ENCODE measurements around the gene FAM222B. TPM values are rescaled to one million over a fixed set of nuclear protein-coding genes. Genes with fewer than 3 reads are reported as not detected.

FAM222B gene
- total RNA-seq, 1 experiment from 2014 or later: 39.5 TPM

- Histone ChIP-seq H3K4me1 (no peaks in the 10 kb centered on the region), H3K27me3 (replicated peaks; ENCODE audit: control insufficient read depth, insufficient read depth, low read length) (no peaks in the 10 kb centered on the region), H3K9me3 (no peaks in the 10 kb centered on the region), H3K4me3 (ENCODE audit: low read depth, low read length) (no peak overlapping the region), H3K36me3 (ENCODE audit: control insufficient read depth, insufficient read depth, low read length) (no peaks in the 10 kb centered on the region)
- Mint-ChIP-seq H3K9me3 (ENCODE audit: unreplicated experiment) (no peaks in the 10 kb centered on the region), H3K27ac (ENCODE audit: unreplicated experiment) (peak overlapping the region; percentile 96), H3K4me3 (ENCODE audit: unreplicated experiment) (no peak overlapping the region), H3K36me3 (ENCODE audit: insufficient read depth, unreplicated experiment) (peaks cover 49% of the 10 kb centered on the region), H3K27me3 (ENCODE audit: insufficient read depth, unreplicated experiment) (no peaks in the 10 kb centered on the region), H3K4me1 (ENCODE audit: low read depth, unreplicated experiment) (peaks cover 20% of the 10 kb centered on the region)
- ChIA-PET POLR2A (interaction anchor here (5.2 kb wide), 1 partner anchor 15 kb away, joined by 165 read pairs; the partner anchor contains the start of gene TRAF4), CTCF (interaction anchor here (0.6 to 2.6 kb wide), 3 partner anchors 10 to 888 kb away, joined by 3 to 23 read pairs (median 3); partner anchors contain the start of gene RPL23A)
- intact Hi-C loops (cut with micrococcal nuclease; ENCODE audit: unreplicated experiment): no loop called here
- no peak for TF ChIP-seq CTCF (IDR thresholded peaks at IDR 0.05; ENCODE audit: insufficient read depth in 1 of 2, low read depth in 1 of 2, low read length in 1 of 2, severe bottlenecking in 1 of 2, unreplicated experiment in 1 of 2)
- no peak for DNase-seq
- no TSS peak for BruUV-seq (replicated peaks)
Observed at GRCh38 chr17:28729950-28730330, 112.7 kb downstream of the FAM222B start.

- TF ChIP-seq CTCF (IDR thresholded peaks at IDR 0.05; ENCODE audit: insufficient read depth in 1 of 2, low read depth in 1 of 2, low read length in 1 of 2, severe bottlenecking in 1 of 2, unreplicated experiment in 1 of 2): no peak
- CTCF ChIA-PET: interaction anchor here (0.6 to 4.9 kb wide), 16 partner anchors 9 to 389 kb away, joined by 3 to 324 read pairs (median 11); partner anchors contain the start of genes DHRS13, PROCA1, RPL23A and TRAF4
- no peaks in the 10 kb centered on the region for H3K9me3 Mint-ChIP-seq (ENCODE audit: unreplicated experiment)
- H3K27ac Mint-ChIP-seq (ENCODE audit: unreplicated experiment): peak within 1 kb of the TSS; percentile 96
- H3K36me3 Mint-ChIP-seq (ENCODE audit: insufficient read depth, unreplicated experiment): peaks cover 58% of the 10 kb centered on the region
- Histone ChIP-seq H3K9me3 (no peaks in the 10 kb centered on the region), H3K4me3 (ENCODE audit: low read depth, low read length) (peak within 1 kb of the TSS; percentile 57), H3K4me1 (peaks cover 7% of the 10 kb centered on the region; the same call in 1 of the 2 replicates), H3K36me3 (ENCODE audit: control insufficient read depth, insufficient read depth, low read length) (0 out of 2 replicates have a peak, but pooled peaks cover under 1% of the 10 kb centered on the region), H3K27me3 (replicated peaks; ENCODE audit: control insufficient read depth, insufficient read depth, low read length) (no peaks in the 10 kb centered on the region)
- H3K27me3 Mint-ChIP-seq (ENCODE audit: insufficient read depth, unreplicated experiment): no peaks in the 10 kb centered on the region
- H3K4me1 Mint-ChIP-seq (ENCODE audit: low read depth, unreplicated experiment): peaks cover 33% of the 10 kb centered on the region
- no TSS peak for BruUV-seq (replicated peaks)
- H3K4me3 Mint-ChIP-seq (ENCODE audit: unreplicated experiment): peak within 1 kb of the TSS; percentile 92
- peak; percentile 96 to 98 for DNase-seq
- POLR2A ChIA-PET: interaction anchor here (0.5 to 5.2 kb wide), 11 partner anchors 9 to 223 kb away, joined by 3 to 165 read pairs (median 10); partner anchors contain the start of genes PROCA1, RPL23A, SDF2 and SUPT6H
- intact Hi-C loops (cut with micrococcal nuclease; ENCODE audit: unreplicated experiment): no loop called here
Observed at GRCh38 chr17:28728364-28729200, 114.0 kb downstream of the FAM222B start, which contains the start of gene NEK8. NEK8 (plus strand) TSS chr17:28728788; CDS start chr17:28728814, 26 bp downstream.

Data from Caco-2 (cell line).